ENCODE data around the gene ALDH4A1. TPM values are rescaled to one million over a fixed set of nuclear protein-coding genes. Genes with fewer than 3 reads are reported as not detected.
A peak's percentile ranks its signal among the peaks of the same experiment; 100 is the strongest.

Gene ALDH4A1
- total and polyA plus RNA-seq, 2 of the 4 experiments (the other 2 are of a cell fraction): 8.6 to 21.1 TPM

- in situ Hi-C loops (cut with MboI; ENCODE audit: low sequenced_read_pairs): no loop called here
- DNase-seq: no peak
Measured at GRCh38 chr1:18921516-18922251, 19.3 kb upstream of the ALDH4A1 start.

More at GRCh38 chr1:18921516-18922251, 19.3 kb upstream of the ALDH4A1 start:
- Histone ChIP-seq H3K27ac (ENCODE audit: insufficient read depth, low read length) (peak overlapping the region; percentile 10; the same call in 1 of the 2 replicates), H4K91ac (ENCODE audit: insufficient read depth, low read depth, low read length) (peak overlapping the region; percentile 12; the same call in 1 of the 2 replicates), H2AK5ac (ENCODE audit: low read depth, low read length) (peak overlapping the region; percentile 68), H3K9me3 (ENCODE audit: control insufficient read depth, insufficient read depth, low read length) (no peaks in the 10 kb centered on the region), H4K8ac (ENCODE audit: low read depth in 2 of 2, low read length in 2 of 2) (peak overlapping the region in 1 of 2 experiments; percentile 58; a peak in 1 of 4 replicates), H3K4me2 (ENCODE audit: low read depth, low read length) (peak overlapping the region; percentile 11; the same call in 1 of the 2 replicates), H2BK20ac (ENCODE audit: low read depth, low read length) (peak overlapping the region; percentile 68; the same call in 1 of the 2 replicates), H3K4ac (ENCODE audit: low read depth, low read length) (peak overlapping the region; percentile 65), H3K56ac (ENCODE audit: extremely low read depth, insufficient read depth, low read length) (no peak overlapping the region), H2AFZ (replicated peaks; ENCODE audit: low read length, poor library complexity) (peak overlapping the region; percentile 71), H3K14ac (replicated peaks; ENCODE audit: low read depth, low read length) (peak overlapping the region; percentile 61), H4K5ac (ENCODE audit: low read depth, low read length) (no peak overlapping the region), H2BK15ac (ENCODE audit: low read depth, low read length) (peak overlapping the region; percentile 50; the same call in 1 of the 3 replicates), H3K79me1 (ENCODE audit: low read depth in 1 of 2, low read length in 2 of 2) (peaks cover 23 to 83% of the 10 kb centered on the region in 2 experiments; a peak in 3 of 4 replicates), H3K9ac (ENCODE audit: low read depth, low read length) (no peak overlapping the region), H4K20me1 (ENCODE audit: insufficient read depth, low read length) (peaks cover 4% of the 10 kb centered on the region; the same call in 1 of the 2 replicates), H3K18ac (ENCODE audit: low read depth, low read length) (no peak overlapping the region), H3K23ac (ENCODE audit: low read depth, low read length) (peak overlapping the region; percentile 33; the same call in 1 of the 2 replicates), H3K36me3 (ENCODE audit: control insufficient read depth, insufficient read depth, low read length) (peaks cover 5% of the 10 kb centered on the region; the same call in 1 of the 2 replicates), H3K27me3 (ENCODE audit: control insufficient read depth, insufficient read depth, low read length) (no peaks in the 10 kb centered on the region), H2AK9ac (replicated peaks; ENCODE audit: low read depth, low read length, poor library complexity) (peak overlapping the region; percentile 65), H3K4me3 (ENCODE audit: insufficient read depth, low read depth, low read length) (no peak overlapping the region), H2BK5ac (ENCODE audit: low read depth, low read length, poor library complexity, severe bottlenecking) (peak overlapping the region; percentile 1), H3K4me1 (ENCODE audit: control insufficient read depth, insufficient read depth, low read length) (peaks cover 32% of the 10 kb centered on the region), H2BK120ac (ENCODE audit: low read depth, low read length) (peak overlapping the region; percentile 58), H3K9me1 (ENCODE audit: insufficient read depth, low read length) (peaks cover 12% of the 10 kb centered on the region; the same call in 1 of the 2 replicates)
- BruUV-seq (replicated peaks): no TSS peak
- WGBS, 2 experiments (ENCODE audit: extremely low coverage in 2 of 2, insufficient read length in 1 of 2): no CpG with 5 or more reads among the region's 17 CpGs
- intact Hi-C loops (cut with micrococcal nuclease) (no loop called here), dilution Hi-C loops (cut with HindIII; ENCODE audit: low sequenced_read_pairs, unreplicated experiment) (no loop called here)
- CTCF ChIA-PET: interaction anchor here (0.8 to 2.1 kb wide), 5 partner anchors 9 to 166 kb away, joined by 3 to 9 read pairs (median 4); no protein-coding TSS in a partner anchor
- TF ChIP-seq CTCF (conservative IDR thresholded peaks at IDR 0.05; ENCODE audit: low read depth, low read length) (peak; percentile 27), SMC3 (IDR thresholded peaks at IDR 0.05; ENCODE audit: low read depth, low read length) (peak; percentile 23; the same call in 1 of the 2 replicates), RAD21 (IDR thresholded peaks at IDR 0.05; ENCODE audit: low read length) (peak; percentile 32), MXI1 (IDR thresholded peaks at IDR 0.05; ENCODE audit: borderline replicate concordance, low read depth, low read length) (no peak)
- POLR2A ChIA-PET (ENCODE audit: unreplicated experiment): interaction anchor here (0.6 kb wide), 1 partner anchor 94 kb away, joined by 8 read pairs; no protein-coding TSS in a partner anchor
- no peak for ATAC-seq (ENCODE audit: low read depth)
